Neural progenitor cell (in vitro differentiated cells): Measurements from ENCODE around the gene PRICKLE2. TPM values are rescaled to one million over a fixed set of nuclear protein-coding genes. Genes with fewer than 3 reads are reported as not detected.

ENCODE experiments used
- DNase-seq: peaks from one replicate; pipeline ENCODE4 v3.0.0-alpha.2; 2016; ENCODE audit warnings: low spot score
- H2AFZ ChIP-seq: fragments of 200-600 bp; sonication (generic); replicated peaks from 2 replicates; pipeline ENCODE4 v1.6.1; 2016; ENCODE audit warnings: antibody characterized with exemption
- H3F3A ChIP-seq: fragments of 200-600 bp; sonication (generic); 2 replicates; pipeline ENCODE4 v1.6.1; 2016; ENCODE audit warnings: antibody characterized with exemption, low read depth
- H3K27ac ChIP-seq: fragments of 200-600 bp; sonication (generic); 2 replicates; pipeline ENCODE4 v1.5.1; 2016; ENCODE audit warnings: mild to moderate bottlenecking
- H3K27me3 ChIP-seq: fragments of 200-600 bp; sonication (generic); 2 replicates; pipeline ENCODE4 v1.6.1; 2016; ENCODE audit warnings: mild to moderate bottlenecking, moderate library complexity
- H3K36me3 ChIP-seq: fragments of 200-600 bp; sonication (generic); 2 replicates; pipeline ENCODE4 v1.5.1; 2016
- H3K4me1 ChIP-seq: fragments of 200-600 bp; sonication (generic); 2 replicates; pipeline ENCODE4 v1.6.1; 2016; ENCODE audit warnings: mixed run types
- H3K4me2 ChIP-seq: fragments of 200-600 bp; sonication (generic); 2 replicates; pipeline ENCODE4 v1.6.1; 2016
- H3K4me3 ChIP-seq: fragments of 200-600 bp; sonication (generic); 2 replicates; pipeline ENCODE4 v1.5.1; 2016
- H3K79me2 ChIP-seq: fragments of 200-600 bp; sonication (generic); 2 replicates; pipeline ENCODE4 v1.6.1; 2016; ENCODE audit warnings: low read depth
- H3K9ac ChIP-seq: fragments of 200-600 bp; sonication (generic); 2 replicates; pipeline ENCODE4 v1.6.1; 2016
- H3K9me3 ChIP-seq: fragments of 200-600 bp; sonication (generic); 2 replicates; pipeline ENCODE4 v1.5.1; 2016; ENCODE audit warnings: low read depth
- H4K20me1 ChIP-seq: fragments of 200-600 bp; sonication (generic); 2 replicates; pipeline ENCODE4 v1.6.1; 2016; ENCODE audit warnings: low read depth
- H3K27ac Mint-ChIP-seq: 3 replicates; pipeline ENCODE4 v1.8.0; 2021; ENCODE audit warnings: mixed read lengths
- H3K27me3 Mint-ChIP-seq: 2 replicates; pipeline ENCODE4 v1.8.0; 2022; ENCODE audit warnings: low read depth, mild to moderate bottlenecking, inconsistent platforms, moderate library complexity, mixed read lengths; ENCODE audit not compliant: insufficient read depth
- H3K36me3 Mint-ChIP-seq: 3 replicates; pipeline ENCODE4 v1.8.0; 2021; ENCODE audit warnings: mixed read lengths
- H3K4me1 Mint-ChIP-seq: 3 replicates; pipeline ENCODE4 v1.8.0; 2021; ENCODE audit warnings: mixed read lengths
- H3K4me3 Mint-ChIP-seq: 3 replicates; pipeline ENCODE4 v1.8.0; 2021; ENCODE audit warnings: mild to moderate bottlenecking, moderate library complexity, mixed read lengths
- H3K9me3 Mint-ChIP-seq: 3 replicates; pipeline ENCODE4 v1.8.0; 2020; ENCODE audit warnings: mixed read lengths
- CTCF ChIP-seq: fragments of 200-600 bp; sonication (generic); IDR thresholded peaks from 2 replicates; pipeline ENCODE4 v1.5.1; 2017; ENCODE audit warnings: antibody characterized with exemption, mild to moderate bottlenecking
- EZH2 ChIP-seq: fragments of 200-600 bp; sonication (generic); IDR thresholded peaks from 2 replicates; pipeline ENCODE4 v1.6.1; 2017; ENCODE audit warnings: antibody characterized with exemption, mild to moderate bottlenecking, moderate library complexity
- EZH2phosphoT487 ChIP-seq: fragments of 200-600 bp; sonication (generic); IDR thresholded peaks from 2 replicates; pipeline ENCODE4 v1.6.1; 2017; ENCODE audit warnings: antibody characterized with exemption
- total RNA-seq: library from RNA; depleted of rRNA; stranded (reverse); fragments of >200 nt; gene quantifications from 2 replicates; pipeline ENCODE4 v1.2.3, GENCODE V29; 2015; ENCODE audit warnings: low replicate concordance

PRICKLE2 gene
- total RNA-seq, 1 donor from 2014 or later, result 11.5 TPM

DNA sequence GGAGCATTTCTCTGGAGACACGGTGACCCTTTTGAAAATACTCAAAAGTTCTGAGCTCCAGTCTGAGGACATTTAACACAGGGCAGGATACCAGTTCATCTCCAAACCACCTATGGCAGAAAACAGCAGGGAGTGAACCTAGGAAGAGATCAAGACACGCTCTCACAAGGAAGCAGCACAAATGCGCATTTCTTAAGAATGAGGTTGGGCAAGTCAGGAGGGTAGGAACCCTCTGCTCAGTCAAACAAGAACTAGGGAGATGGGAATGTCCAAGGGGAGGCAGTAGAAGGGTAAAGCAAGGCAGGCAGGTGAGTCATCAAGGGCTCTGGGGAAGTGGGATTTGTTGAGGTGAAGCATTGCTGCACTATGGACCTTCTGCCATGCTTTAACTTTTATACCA lies 141.7 kb downstream of the PRICKLE2 start:
- no peaks in the 10 kb centered on the region for H3K36me3 ChIP-seq
- H3K27me3 ChIP-seq, result no peaks in the 10 kb centered on the region
- no peaks in the 10 kb centered on the region for H3K9me3 Mint-ChIP-seq
- H2AFZ ChIP-seq, result peak overlapping the region; percentile 45
- H3F3A ChIP-seq, result no peaks in the 10 kb centered on the region
- no peak overlapping the region for H3K4me2 ChIP-seq
- H3K9ac ChIP-seq, result no peak overlapping the region
- H3K4me1 ChIP-seq, result peaks cover 8% of the 10 kb centered on the region
- H3K4me3 ChIP-seq, result no peak overlapping the region
- H4K20me1 ChIP-seq, result no peaks in the 10 kb centered on the region
- H3K9me3 ChIP-seq, result no peaks in the 10 kb centered on the region
- no peak overlapping the region for H3K27ac ChIP-seq
- H3K36me3 Mint-ChIP-seq, result no peaks in the 10 kb centered on the region
- no peak overlapping the region for H3K27ac Mint-ChIP-seq
- H3K4me1 Mint-ChIP-seq, result peaks cover 18% of the 10 kb centered on the region
- TF ChIP-seq EZH2phosphoT487, result no peak
- TF ChIP-seq CTCF, result no peak
- TF ChIP-seq EZH2, result no peak
- no peak overlapping the region for H3K4me3 Mint-ChIP-seq
- peaks cover 7% of the 10 kb centered on the region for H3K27me3 Mint-ChIP-seq
- DNase-seq, result no peak
- no peaks in the 10 kb centered on the region for H3K79me2 ChIP-seq

DNA sequence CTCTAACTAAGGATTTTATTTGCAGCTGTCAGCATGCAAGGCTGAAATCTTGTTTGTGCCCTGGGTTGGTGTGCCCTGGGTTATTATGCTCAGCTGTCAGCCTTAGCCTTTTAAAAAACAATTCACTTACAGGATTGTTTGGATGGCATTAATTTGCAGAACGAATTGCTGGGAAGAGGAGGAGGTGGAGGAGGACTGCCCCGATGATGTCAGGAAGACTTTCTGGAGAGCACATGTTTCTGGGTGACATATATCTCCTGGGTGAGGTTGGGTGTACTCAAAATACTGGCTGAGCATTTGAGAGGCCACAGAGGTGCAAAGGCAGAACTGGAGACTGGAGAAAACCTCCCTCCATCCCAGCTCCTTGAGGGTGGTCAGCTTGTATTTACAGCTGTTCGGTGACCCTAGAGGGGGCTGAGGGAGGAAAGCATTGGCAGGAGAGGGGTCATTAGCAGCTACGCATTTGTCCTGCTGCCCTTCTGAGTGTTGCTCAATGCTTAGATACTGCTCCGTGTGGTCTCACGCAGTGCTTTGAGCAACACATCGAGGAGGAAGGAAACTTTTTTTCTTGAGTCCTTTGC lies 142.2 kb downstream of the PRICKLE2 start:
- Histone ChIP-seq H3K9me3 (no peaks in the 10 kb centered on the region), H3F3A (no peaks in the 10 kb centered on the region), H3K79me2 (no peaks in the 10 kb centered on the region), H3K4me1 (peaks cover 8% of the 10 kb centered on the region), H4K20me1 (no peaks in the 10 kb centered on the region), H2AFZ (peak overlapping the region; percentile 45), H3K27ac (no peak overlapping the region), H3K4me2 (no peak overlapping the region), H3K36me3 (no peaks in the 10 kb centered on the region), H3K27me3 (no peaks in the 10 kb centered on the region), H3K9ac (no peak overlapping the region), H3K4me3 (no peak overlapping the region)
- Mint-ChIP-seq H3K27me3 (peaks cover 7% of the 10 kb centered on the region), H3K9me3 (no peaks in the 10 kb centered on the region), H3K4me3 (no peak overlapping the region), H3K36me3 (no peaks in the 10 kb centered on the region), H3K27ac (no peak overlapping the region), H3K4me1 (peaks cover 18% of the 10 kb centered on the region)
- TF ChIP-seq CTCF (no peak), EZH2phosphoT487 (no peak), EZH2 (no peak)
- DNase-seq, result no peak

DNA sequence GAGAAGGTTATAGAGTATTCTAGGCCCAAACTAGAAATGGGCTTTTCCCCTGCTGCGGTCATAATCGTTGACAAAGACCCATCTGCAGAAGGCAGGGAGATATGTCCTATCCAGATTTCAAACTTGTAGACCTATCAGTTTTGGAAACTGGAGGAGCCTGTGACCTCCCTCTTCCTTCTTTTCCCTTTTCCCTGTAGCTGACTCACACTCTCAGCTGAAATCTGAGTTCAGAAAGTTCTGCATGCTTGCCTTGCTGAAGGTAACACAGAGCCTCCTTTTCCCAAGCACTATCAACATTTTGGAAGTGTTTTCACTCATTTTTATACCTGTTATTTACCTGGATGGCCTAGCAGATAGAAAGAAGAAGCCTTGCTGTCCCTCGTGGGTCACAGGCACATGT lies 142.9 kb downstream of the PRICKLE2 start:
- H3K36me3 Mint-ChIP-seq, result no peaks in the 10 kb centered on the region
- H3K27me3 Mint-ChIP-seq, result peaks cover 7% of the 10 kb centered on the region
- Histone ChIP-seq H3K79me2 (no peaks in the 10 kb centered on the region), H2AFZ (peak overlapping the region; percentile 33), H3K4me3 (no peak overlapping the region), H3K9me3 (no peaks in the 10 kb centered on the region), H3K4me1 (peaks cover 8% of the 10 kb centered on the region), H3K27me3 (no peaks in the 10 kb centered on the region), H3K9ac (no peak overlapping the region), H3K27ac (no peak overlapping the region), H3K4me2 (no peak overlapping the region), H3K36me3 (no peaks in the 10 kb centered on the region), H3F3A (no peaks in the 10 kb centered on the region), H4K20me1 (no peaks in the 10 kb centered on the region)
- TF ChIP-seq EZH2 (no peak), CTCF (no peak), EZH2phosphoT487 (no peak)
- DNase-seq, result no peak
- H3K4me1 Mint-ChIP-seq, result peaks cover 18% of the 10 kb centered on the region
- no peaks in the 10 kb centered on the region for H3K9me3 Mint-ChIP-seq
- no peak overlapping the region for H3K4me3 Mint-ChIP-seq
- H3K27ac Mint-ChIP-seq, result no peak overlapping the region
